SU-DHL-6 (cell line): ENCODE data around the gene COG2.

Source experiments
- EZH2phosphoT487 ChIP-seq: fragments of 200-600 bp; sonication (generic), shearing (Covaris generic); conservative IDR thresholded peaks from 2 replicates; pipeline ENCODE4 v1.6.1; 2018; ENCODE audit warnings: mild to moderate bottlenecking, antibody characterized with exemption, low read length, moderate library complexity, mixed read lengths
- TF ChIP-seq, protein P1 (sequence below): fragments of 200-600 bp; sonication (generic); IDR thresholded peaks from one replicate; pipeline ENCODE4 v1.5.1; 2017; ENCODE audit warnings: antibody characterized with exemption, mild to moderate bottlenecking, low read length, moderate library complexity; ENCODE audit not compliant: insufficient read depth, poor library complexity, severe bottlenecking

DNA sequence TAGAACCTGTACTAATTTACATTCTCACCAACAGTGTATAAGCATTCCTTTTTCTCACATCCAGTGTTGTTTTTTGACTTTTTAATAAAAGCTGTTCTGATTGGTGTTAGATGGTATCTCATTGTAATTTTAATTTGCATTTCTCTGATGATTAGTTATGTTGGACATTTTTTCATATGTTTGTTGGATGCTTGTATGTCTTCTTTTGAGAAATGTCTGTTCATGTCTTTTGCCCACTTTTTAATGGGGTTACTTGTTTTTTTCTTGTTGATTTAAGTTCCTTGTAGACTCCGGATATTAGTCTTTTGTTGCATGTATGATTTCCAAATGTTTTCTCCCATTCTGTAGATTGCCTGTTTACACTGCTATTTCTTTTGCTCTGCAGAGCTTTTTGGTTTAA is 8.0 kb downstream of the COG2 start:
- TF ChIP-seq, protein P1, sequence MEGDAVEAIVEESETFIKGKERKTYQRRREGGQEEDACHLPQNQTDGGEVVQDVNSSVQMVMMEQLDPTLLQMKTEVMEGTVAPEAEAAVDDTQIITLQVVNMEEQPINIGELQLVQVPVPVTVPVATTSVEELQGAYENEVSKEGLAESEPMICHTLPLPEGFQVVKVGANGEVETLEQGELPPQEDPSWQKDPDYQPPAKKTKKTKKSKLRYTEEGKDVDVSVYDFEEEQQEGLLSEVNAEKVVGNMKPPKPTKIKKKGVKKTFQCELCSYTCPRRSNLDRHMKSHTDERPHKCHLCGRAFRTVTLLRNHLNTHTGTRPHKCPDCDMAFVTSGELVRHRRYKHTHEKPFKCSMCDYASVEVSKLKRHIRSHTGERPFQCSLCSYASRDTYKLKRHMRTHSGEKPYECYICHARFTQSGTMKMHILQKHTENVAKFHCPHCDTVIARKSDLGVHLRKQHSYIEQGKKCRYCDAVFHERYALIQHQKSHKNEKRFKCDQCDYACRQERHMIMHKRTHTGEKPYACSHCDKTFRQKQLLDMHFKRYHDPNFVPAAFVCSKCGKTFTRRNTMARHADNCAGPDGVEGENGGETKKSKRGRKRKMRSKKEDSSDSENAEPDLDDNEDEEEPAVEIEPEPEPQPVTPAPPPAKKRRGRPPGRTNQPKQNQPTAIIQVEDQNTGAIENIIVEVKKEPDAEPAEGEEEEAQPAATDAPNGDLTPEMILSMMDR: no peak
- TF ChIP-seq EZH2phosphoT487: no peak
